Neural cell (in vitro differentiated cells): ENCODE results near the gene CYP2D6.

Experiments
- CTCF ChIP-seq: fragments of 450-650 bp; IDR thresholded peaks from 2 replicates; pipeline ENCODE4 v1.5.1; 2014; ENCODE audit warnings: antibody characterized with exemption, mild to moderate bottlenecking, moderate library complexity; ENCODE audit not compliant: poor library complexity, severe bottlenecking
- POLR2AphosphoS5 ChIP-seq: IDR thresholded peaks from 2 replicates; pipeline ENCODE4 v1.6.1; 2012
- REST ChIP-seq: IDR thresholded peaks from 2 replicates; pipeline ENCODE4 v1.6.1; 2012; ENCODE audit warnings: borderline replicate concordance
- TAF1 ChIP-seq: IDR thresholded peaks from 2 replicates; pipeline ENCODE4 v1.6.1; 2012; ENCODE audit warnings: low read depth

DNA sequence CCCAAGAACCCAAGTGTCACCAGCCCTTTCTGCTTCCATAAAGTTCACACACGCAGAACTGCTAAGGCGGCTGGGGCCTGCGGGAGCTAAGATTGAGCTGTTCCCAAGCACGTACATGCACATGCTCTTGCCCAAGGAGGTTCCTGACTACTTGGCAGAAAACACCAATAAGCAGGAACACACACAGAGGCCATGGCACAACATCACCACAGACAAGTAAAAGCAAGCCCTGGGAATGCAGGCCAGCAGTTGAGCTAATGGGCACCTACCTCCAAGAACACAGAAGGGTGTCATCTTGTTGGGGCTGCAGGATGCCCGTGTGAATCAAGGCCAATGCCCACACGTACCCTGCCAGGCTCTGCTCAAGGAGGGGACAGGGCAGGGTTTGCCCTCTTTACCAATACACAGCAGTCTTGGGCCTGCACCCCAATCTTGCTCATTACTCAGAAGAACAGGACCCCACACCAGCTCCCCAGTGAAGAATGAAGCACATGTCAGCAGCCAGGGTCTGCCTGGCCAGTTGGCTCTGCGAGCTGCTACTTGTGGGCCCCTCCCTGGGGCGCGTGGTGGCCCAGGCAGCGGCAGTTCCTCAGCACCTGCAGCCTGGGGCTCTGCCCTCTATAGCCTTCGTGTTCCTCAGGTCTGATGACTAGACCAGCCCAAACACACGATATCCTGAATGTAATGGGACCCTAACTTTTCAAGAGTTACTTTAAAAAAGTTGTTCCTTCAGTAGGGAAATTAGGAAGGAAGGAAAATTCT is 32.3 kb upstream of the CYP2D6 start:
- no peak for TF ChIP-seq CTCF
- TF ChIP-seq REST = no peak
- no peak for TF ChIP-seq POLR2AphosphoS5
- no peak for TF ChIP-seq TAF1
